ENCODE data around the gene MPO. TPM values are rescaled to one million over a fixed set of nuclear protein-coding genes. Genes with fewer than 3 reads are reported as not detected.

MPO gene, protein sequence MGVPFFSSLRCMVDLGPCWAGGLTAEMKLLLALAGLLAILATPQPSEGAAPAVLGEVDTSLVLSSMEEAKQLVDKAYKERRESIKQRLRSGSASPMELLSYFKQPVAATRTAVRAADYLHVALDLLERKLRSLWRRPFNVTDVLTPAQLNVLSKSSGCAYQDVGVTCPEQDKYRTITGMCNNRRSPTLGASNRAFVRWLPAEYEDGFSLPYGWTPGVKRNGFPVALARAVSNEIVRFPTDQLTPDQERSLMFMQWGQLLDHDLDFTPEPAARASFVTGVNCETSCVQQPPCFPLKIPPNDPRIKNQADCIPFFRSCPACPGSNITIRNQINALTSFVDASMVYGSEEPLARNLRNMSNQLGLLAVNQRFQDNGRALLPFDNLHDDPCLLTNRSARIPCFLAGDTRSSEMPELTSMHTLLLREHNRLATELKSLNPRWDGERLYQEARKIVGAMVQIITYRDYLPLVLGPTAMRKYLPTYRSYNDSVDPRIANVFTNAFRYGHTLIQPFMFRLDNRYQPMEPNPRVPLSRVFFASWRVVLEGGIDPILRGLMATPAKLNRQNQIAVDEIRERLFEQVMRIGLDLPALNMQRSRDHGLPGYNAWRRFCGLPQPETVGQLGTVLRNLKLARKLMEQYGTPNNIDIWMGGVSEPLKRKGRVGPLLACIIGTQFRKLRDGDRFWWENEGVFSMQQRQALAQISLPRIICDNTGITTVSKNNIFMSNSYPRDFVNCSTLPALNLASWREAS
- total RNA-seq, result under 0.01 TPM in 1 of 2 replicates, not detected in the other

DNA sequence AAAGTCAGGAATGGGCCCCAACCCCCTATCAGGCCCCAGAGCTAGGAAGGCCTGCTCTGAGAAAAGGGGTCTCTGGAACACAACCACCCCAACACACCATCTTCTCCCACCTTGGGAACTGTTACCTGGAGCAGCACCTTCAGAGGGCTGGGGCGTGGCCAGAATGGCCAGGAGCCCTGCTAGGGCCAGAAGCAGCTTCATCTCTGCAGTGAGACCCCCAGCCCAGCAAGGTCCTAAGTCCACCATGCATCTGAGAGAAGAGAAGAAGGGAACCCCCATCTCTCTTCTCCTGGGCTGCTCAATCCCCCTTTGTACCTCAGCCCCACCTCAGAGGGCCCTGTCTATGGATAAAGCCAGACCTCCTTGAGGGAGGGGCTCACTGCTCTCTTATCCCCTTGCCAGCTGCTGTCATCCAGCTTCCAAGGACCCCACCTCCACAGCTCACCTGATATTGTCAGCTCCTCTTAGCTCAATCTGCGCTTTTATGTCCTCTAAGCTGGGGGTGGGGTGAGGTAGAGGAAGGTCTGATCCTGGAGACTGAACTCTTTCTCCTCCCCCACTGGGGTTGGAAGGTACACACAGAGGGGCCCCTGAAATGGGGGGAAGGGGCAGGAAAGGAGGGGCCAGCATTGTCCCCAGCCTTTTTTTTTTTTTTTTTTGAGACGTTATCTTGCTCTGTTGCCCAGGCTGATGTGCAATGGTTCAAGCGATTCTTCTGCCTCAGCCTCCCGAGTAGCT, at the start of gene MPO:
Gene MPO (minus strand): TSS at position 456 of the 738 bp plus-strand sequence. CDS start 177 bp downstream, at position 279.
- DNase-seq (ENCODE audit: low read depth in 2 of 2), result no peak

DNA sequence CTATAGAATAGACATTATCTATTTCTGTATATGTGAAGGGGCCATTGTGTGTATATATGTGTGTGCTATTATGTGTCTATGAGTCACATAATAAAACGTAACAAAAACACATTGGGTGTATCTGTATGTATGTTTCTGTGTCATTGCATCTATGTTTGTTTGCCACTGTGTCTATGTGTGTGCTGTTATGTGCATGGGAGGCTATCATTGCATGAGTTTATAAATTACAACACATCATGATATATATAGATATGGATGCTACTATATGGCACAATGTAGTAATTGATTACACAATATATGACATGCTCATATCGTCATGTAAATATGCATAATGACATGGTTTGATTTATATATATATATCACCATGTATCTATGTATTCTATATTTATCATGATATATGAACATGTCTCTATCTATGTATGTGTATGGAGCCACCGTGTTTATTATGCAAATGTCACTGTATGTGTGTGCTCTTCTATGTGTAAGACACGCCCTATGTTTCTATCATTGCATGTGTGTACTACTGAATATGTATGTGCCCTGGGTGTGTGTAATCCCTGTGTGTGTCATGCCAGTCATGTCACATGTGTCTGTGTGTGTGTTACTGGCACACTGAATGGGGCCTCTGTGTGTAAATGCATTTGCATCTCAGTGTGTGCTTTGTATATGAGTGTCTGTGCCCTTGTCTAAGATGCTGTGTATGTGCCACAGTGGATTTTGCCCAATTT, 49.2 kb upstream of the MPO start:
- no peak for DNase-seq (ENCODE audit: low read depth in 2 of 2)

DNA sequence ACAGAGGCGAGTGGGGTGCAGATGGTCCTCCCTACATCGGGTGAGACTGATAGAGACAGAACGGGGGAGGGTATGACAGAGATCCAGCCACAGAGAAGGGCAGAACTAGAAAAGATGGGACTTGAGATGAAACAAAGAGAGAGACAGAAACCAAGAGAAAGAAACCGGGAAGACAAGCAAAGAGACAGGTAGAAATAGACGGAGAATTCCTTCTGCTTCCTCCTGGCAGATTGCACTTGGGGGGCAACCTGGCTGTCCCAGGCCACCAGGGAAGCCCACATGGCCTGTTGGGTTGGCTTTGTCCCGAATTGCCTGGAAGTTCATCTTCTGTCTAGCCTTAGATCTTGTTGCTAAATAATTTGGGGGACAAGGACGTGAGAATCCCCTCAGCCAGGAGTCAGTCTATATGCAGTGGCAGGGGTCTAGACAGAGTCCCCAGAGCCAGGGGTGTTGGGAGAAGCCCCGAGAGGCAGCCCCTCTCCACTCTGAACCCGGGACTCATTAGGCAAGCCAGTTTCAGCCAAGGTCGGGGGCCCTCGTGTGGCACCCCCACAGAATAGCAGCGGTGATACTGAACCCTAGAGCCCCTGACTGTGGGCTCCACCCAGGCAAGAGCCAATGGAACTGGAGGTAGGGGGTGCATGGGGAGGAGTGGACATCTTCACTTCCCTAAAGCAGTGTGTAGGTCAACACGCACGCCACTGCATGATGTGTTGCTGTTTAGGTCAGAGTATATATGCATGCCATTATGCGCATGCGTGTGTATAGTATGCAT, 48.5 kb upstream of the MPO start:
- DNase-seq (ENCODE audit: low read depth in 2 of 2), result no peak

DNA sequence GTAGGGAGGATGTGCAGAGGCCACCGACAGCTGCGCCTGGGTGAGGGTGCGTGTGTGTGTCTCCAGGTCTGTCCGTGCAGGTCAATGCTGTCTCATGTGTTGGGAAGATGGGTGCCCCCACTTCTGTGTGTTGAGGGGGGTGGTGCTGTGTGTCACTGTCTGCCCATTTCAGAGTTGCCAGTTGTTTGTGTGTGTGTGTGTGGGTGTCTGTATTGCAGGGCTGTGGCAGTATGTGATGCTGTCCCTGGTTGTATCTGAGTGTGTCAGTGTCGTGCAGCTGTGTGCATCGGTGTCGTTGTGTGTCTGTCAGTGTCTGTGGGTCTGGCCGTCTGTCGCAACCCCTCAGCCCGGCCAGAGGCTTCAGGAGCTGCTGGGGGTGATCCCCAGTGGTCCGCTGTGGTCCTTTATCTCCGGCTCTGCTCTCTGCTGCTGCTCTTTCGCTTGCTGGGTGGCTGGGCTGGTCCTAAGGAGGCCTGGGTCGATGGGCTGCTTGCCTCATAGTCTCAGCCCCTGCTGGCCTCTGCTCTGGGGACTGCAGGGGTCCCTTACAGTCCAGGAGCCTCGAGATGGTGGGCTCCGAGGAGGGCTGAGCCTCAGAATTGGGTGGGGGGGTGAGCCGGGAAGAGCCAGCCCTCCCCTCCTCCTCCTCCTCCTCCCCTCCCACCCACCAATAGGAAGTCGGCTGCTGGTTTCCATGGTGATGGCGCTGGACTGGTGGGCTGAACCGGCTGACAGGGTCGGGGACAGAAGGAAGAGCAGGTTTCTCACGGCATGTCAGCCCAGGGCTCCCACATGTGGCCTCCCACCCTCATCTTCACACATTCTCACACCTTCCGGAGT, 47.7 kb upstream of the MPO start, which contains the start of gene TSPOAP1:
Gene TSPOAP1 (minus strand): TSS at position 601 of the 840 bp plus-strand sequence. CDS start 875 bp downstream, outside the sequence.
- no peak for DNase-seq (ENCODE audit: low read depth in 2 of 2)

DNA sequence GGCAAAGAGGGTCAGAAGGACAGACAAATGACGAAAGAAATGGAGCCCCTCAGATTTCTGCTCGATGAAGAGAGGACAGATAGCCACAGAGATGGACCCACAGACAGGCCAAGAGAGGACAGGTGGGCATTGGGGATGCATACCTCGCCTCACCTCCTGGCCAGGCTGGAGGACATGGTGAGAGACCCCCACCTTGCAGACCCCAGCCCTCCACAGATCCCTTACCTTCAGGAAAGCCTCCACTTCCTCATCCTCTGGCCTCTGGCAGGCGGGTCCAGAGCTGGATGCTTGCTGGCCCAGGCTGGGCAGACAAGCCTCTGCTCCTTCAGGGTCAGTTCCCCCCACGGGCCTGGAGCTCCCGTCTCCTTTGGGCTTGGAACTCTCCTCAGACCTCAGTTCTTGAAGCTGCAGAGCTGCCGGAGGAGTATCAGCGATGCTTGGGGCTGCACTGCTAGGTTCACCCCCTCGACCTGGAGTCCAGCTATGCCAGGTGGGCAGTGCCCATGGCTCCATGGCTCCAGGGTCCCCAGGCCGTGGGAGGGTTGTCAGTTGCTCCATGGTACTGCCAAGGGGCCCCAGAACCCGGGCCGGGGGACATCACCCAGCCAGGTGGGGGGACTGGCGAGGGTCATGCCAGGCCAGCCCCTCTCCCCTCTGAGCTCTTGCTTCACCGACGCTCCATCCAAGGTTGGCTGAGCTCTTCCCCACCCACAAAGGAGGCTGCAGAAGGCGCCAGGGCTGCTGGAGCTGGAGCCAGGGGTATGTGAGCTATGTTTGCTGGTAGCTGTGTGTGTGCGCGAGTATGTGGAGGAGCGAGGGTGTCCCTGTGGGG, 46.8 kb upstream of the MPO start:
- DNase-seq (ENCODE audit: low read depth in 2 of 2), result no peak

DNA sequence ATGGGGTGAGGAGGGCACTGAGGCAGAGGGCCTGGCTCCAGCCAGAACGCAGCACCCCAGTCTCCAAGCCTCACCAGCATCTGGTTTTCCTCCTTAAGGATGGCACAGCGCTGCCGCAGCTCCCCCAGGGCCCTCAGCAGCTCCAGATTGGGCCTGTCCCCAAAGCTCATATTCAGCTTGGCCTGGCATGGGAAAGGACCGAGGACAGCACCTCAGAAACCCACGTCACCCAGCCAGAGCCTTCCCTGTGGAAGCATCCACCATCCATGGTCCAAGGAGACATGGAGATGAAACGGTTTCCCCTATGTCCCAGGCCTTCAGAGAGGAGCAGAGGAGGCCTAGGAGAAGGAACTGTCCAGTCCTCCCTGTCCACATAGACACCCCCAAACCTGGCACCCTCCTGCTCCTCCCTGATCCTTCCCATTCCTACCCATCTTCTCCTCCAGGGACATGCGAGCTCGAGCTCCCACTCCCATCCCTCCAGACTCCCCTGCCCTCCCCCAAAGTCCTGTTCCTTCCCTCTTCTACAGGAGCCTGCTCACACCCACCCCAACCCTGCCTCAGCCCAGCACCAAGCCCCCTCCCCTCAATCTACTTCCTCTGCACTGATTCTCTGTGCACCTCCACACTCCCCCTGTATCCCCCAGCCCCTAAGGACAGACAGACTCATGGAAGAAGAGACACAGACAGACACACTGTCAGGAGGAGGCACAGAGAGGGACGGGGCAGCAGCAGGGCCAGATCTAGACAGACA, 46.1 kb upstream of the MPO start:
- no peak for DNase-seq (ENCODE audit: low read depth in 2 of 2)

DNA sequence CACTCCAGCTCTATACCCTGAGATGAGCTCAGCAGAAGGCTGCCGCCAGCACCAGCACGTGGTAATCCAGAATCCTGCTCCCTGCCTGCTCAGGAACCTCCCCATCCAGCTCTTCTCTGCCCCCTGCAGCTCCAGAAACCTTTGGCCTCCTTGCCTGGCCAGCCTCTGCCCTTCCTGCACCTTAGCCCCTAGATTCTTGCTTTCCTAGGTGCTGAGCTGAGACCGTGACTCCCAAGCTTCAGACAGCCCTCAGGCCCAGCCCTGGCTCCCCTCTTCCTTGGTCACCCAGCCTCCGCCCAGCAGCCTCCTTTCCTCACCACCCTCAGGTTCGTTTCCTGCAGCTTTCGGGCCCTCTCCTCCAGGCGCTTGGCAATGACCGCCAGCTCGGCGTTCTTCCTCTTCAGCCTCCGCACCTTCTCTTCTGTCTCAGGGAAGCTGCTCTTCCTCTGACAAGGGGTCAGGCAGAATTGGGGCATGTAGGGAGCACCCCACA, 45.3 kb upstream of the MPO start:
- DNase-seq (ENCODE audit: low read depth in 2 of 2), result no peak

DNA sequence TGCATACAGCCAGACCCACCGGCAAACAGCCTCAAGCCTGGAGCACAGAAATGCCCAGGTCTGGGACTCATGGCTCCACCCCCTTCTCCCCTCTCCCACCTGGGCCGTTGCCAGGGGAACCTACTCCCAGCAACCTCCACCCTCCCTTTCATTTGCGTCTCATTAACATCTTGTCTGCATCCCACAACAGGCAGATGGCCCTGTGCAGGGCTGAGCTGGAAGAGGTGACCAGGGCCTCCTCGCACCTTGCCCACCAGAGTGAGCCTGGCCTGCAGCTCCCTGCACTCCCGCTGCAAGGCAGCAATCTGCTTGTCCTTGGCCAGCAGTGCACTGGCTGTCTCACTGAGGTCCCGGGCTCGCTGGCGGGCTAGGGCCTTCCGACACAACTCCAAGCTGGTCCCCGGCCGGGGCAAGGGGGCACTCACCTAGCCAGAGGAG, 44.6 kb upstream of the MPO start:
- no peak for DNase-seq (ENCODE audit: low read depth in 2 of 2)

DNA sequence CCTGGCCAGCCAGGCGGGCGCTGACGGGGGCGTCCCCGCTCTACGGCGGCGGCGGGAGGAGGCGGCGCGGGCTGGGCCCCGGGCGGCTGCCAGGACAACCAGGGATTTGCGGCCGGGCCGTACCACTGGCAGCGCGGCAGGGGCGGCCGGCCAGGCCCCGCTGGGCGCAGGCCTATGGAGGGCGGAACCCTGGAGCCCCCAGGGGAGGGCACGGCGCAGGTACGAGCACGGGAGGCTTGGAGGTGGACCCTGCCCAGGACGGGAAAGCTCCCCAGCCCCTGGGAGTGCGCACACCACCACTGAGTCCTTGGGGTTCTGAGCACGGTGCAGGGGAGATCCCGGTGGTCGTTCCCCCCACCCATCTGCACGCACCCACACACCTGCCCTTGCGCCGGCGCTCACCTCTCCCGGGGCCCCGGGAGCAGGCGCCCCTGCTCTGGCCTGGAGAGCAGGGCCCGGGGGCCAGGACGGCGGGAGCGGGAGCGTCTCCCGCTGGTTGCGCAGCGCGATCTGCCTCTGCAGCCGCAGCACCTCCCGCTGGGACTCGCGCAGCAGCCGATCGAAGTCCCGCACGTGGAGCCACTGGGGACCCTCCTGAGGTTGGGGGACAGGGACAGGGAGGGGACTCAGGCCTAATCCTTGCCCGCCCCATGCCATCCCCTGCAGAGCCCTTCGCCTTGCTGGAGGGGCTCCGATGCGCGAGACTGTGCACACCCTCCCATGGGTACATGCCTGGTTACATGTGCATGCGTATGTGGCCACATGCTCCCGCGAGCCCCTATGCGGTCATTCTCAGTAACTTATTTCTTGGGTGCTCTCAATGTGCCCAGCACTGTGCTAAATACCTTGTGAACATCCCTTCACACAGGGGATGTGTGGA, 43.9 kb upstream of the MPO start:
- no peak for DNase-seq (ENCODE audit: low read depth in 2 of 2)

DNA sequence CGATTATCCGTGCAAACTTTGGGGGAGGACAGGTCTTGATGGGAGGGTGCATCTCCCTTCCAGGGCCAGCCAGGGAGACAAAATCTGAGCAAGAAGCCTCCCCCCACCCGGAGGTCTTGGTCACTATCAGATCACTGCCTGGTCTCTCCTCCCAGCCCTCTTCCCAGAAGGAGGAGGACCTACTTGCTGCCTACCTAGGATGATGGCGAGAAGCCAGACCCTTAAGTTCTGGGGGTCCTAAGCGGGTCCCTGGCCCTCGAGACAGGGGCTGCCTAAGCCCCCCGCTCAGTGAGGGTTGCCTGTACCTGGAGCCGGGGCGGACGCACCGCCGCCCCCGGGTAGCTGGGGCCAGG, 43.3 kb upstream of the MPO start:
- no peak for DNase-seq (ENCODE audit: low read depth in 2 of 2)

DNA sequence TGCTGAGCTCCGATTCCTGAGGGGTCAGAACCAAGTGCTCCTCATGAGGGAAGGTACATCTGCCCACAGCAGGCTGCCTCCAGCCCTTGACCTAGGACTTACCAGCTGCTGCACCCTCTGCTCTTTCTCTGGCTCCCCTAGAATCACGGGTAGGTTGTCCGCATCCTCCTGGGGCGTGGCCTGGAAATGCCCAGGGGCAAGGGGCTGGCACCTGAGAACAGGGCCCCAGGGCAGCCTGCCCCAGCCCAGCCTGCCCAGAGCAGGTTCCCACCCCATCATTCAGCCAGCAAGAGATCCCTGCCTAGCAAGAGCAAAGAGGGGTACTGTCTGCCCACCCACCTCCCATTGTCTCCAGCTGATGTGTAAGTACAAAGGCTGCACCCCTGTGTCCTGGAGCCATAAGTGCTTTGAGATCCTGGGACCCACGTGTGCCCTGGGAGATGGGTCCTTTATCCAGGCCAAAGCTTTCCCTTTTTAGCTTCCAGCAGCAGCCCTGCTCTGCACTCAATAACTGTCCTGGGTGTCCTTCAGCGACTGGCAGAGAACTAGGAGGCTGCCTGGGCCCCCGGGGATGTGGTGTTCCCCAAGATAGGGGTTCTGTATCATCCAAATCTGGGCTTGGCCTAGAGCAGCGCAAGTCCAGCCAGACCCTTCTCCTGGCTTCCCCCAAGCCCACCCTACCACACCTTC, 42.8 kb upstream of the MPO start:
- DNase-seq (ENCODE audit: low read depth in 2 of 2), result no peak

DNA sequence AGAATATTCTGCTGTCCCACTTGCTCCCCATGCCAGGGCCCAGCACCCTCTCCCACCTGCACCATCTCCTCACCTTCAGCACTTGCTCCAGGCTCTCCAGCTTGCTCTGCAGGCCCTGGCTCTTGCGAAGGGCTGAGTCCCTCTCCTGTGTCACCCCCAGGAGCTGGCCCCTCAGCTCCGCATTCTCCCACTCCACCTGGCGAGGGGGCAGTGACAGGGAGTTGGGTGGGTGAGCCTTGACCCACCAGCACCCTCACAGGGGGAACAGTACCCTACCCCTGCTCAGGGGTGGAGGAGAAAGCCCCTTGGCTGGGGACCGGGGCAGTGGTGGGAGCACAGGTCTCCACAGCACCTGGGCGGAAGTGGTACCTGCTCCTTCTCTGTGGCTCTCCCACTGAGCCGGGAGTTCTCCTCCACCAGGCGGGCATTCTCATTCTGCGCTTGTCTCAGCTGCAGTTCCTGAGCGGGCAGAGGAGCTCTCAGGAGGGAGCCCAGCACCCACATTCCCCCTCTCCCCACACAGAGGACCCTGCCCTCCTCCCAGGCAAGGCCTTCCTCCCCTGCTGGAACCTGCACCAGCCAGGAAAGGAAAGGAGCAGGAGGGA, 41.9 kb upstream of the MPO start:
- DNase-seq (ENCODE audit: low read depth in 2 of 2), result no peak

DNA sequence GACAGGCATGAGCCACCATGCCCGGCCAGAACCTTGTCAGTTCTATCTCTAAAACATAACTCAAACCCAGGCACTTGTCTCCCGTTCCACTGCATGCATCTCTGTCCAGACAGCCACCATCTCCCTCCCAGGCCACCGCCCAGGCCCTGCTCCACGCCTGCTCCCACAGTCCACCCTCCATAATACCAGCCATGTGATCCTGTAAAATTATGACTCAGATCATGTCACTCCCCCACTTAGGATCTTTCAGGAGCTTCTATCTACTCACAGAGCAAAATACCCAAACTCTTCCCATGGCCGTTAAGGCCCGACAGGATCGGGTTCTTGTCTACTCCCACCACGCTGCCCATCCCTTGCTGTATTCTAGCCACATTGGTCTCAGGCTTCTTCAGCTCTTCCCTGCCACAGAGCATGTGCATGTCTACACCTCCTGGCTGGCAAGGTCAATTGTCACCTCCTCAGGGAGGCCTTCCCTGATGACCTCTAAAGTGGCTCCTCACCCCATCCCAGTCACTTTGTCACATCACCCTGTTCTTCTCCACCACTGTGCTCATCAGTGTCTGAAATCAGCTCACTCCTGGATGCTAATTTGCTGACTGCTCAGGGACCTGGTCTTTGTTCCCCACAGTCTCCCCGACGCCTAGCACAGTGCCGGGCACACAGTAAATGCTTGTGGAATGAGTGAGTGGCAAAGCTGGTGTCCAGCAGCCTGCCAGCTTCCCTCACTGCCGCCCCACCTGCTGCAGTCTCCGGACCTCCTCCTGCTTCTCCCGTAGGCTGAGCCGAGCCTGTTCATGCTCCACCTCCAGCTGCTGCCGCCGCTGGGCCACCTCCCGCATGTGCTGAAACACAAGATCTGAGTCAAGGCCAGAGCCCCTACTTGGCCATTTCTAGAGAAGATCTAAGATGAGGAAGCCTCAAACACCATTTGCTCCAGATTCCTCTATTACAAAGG, 41.1 kb upstream of the MPO start:
- no peak for DNase-seq (ENCODE audit: low read depth in 2 of 2)

DNA sequence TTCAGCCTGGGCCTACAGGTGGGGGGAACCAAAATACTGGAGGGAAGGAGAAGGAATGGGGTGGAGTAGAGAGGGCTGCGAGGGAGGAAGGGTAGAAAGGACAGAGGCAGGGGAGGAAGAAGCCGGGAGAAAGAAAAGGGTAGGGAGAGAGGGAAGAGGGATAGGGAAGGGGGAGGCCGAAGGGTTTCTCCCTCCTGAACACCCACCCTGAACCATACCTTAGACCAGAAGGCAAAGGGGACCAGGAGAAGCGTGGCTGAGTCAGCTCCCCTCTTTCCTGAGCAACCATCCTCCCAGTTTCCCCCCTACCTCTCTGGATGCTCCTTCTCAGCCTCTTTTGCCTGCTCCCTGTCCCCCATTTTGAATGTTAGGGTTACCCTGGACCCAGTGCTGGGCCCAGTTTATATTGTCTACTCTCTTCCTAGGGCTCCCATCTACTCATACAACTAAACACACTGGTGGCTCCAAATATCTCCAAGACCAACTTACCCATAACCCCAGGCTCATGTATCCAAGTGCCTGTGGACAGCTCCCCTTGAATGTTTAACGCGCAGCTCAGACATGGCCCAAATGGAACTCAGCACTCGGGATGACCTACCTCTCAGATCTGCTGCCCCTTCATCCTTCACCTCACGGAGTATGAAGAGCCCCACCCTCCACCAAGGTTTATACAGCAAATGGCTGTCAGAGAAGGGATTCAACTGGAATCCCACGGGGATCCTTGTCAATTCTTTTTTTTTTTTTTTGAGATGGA, 40.0 kb upstream of the MPO start:
- no peak for DNase-seq (ENCODE audit: low read depth in 2 of 2)
